Measurements from ENCODE around the gene TTC12.
"Not testable (repeated sequence)": the region's sequence is repeated elsewhere in the genome, so short reads cannot be mapped to it uniquely, and the experiment has no call there.

TTC12 gene

DNA sequence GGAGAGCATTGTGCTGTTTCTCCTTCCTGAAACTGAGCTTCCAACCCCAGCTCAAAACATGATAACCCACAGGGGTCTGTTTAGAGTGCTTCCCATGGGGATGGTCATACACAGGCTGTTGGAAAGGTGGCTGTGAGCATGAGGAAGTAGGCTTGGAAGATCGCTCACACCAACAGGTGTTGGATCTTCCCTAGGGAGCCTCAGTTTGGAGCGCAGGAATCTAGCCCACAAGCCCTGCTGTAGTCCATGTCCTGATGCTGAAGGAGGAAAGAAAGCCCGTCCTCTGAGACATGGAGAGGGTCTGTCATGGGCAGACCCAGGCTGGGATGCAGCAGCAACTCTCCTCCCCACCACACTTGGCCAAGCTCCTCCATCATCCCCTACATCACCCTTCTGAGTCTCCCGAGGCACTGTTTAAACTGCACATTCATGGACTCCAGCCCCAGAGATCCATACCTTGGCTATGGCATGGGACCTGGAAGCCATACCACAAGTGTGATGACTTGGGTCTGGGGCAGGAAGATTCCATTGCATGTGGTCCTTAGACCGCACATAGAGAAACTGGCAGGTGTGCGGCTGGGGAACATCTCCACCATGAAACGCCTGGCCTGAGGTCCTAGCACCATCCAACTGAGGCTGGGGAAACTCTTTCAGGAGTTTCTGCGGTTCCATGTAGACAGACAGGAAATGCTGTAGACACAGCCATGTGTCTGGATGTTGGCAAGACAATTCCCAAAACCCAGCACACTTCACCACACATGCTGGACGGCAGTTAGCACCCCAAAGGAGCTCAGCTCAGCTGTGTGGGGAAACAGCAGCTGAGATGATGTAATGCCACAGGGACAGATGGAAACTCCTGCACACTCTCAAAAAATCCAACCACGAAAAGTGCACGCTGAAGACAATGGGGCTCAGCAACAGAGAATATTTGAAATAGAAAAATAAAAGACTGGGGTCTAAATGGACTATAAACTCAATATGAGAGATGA lies 27.6 kb upstream of the TTC12 start:
- H3K9me3 ChIP-seq (ENCODE audit: control insufficient read depth, low read length) = no peaks in the 10 kb centered on the region
- no peaks in the 10 kb centered on the region for H3K4me1 ChIP-seq (ENCODE audit: control insufficient read depth, insufficient read depth, low read length)
- H3K27me3 ChIP-seq (replicated peaks; ENCODE audit: control insufficient read depth, insufficient read depth, low read length) = peaks cover 60% of the 10 kb centered on the region
- H3K36me3 ChIP-seq (ENCODE audit: control insufficient read depth, insufficient read depth, low read length, severe bottlenecking) = no peaks in the 10 kb centered on the region
- H3K4me3 ChIP-seq (ENCODE audit: low read length) = no peak overlapping the region
- peak; percentile 14 for DNase-seq (ENCODE audit: low read depth)
- no peak overlapping the region for H3K9ac ChIP-seq (ENCODE audit: low read length)

DNA sequence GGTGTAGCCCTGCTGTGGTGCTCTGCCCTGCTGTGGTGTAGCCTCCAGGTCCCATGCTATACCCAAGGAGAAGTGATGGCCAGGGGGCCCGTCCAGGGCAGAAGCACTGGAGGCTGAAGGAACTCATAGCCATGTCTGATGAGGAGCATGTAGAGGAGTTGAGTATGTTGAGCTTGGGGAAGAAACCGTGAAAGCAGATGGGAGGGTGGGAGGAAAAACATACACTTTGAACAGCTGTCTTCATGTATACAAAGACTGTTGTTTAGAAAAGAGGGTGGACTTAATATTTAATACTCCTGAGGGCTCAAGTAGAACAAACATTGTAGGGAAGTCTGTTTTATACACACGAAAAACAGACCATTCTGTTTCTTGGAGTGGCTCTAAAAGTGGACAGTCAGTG lies 26.6 kb upstream of the TTC12 start:
- Histone ChIP-seq H3K4me1 (ENCODE audit: control insufficient read depth, insufficient read depth, low read length) (no peaks in the 10 kb centered on the region), H3K27me3 (replicated peaks; ENCODE audit: control insufficient read depth, insufficient read depth, low read length) (peaks cover 58% of the 10 kb centered on the region), H3K9me3 (ENCODE audit: control insufficient read depth, low read length) (no peaks in the 10 kb centered on the region), H3K9ac (ENCODE audit: low read length) (no peak overlapping the region), H3K4me3 (ENCODE audit: low read length) (no peak overlapping the region), H3K36me3 (ENCODE audit: control insufficient read depth, insufficient read depth, low read length, severe bottlenecking) (no peaks in the 10 kb centered on the region)
- no peak for DNase-seq (ENCODE audit: low read depth)

DNA sequence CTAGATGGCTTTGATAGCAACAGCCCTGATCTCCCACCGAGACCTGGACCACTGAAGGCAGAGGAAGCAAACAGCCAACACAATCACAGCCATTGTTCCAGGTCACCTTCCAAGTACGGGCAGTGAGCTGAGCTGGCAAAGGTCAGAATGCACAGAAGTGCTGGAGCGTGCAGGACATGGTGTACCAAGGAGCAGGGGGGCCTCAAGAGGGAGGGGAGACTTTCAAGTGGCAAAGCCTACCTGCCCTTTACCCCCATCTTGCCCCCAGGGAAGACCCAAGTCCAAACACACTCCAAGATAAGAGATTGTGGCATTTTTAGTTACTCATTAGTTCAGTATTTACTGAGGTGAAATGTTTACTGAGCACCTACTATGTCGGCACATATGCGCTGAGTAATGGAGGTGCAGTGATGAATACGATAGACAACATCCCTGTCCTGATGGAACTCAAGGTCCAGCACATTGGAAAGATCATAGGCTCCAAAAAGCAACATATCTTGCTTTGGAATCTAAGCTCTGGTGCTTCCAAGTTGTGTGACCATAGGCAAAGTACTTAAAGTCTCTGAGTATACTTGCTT lies 26.0 kb upstream of the TTC12 start:
- no peak for DNase-seq (ENCODE audit: low read depth)
- H3K27me3 ChIP-seq (replicated peaks; ENCODE audit: control insufficient read depth, insufficient read depth, low read length) = peaks cover 58% of the 10 kb centered on the region
- no peak overlapping the region for H3K9ac ChIP-seq (ENCODE audit: low read length)
- H3K4me3 ChIP-seq (ENCODE audit: low read length) = no peak overlapping the region
- no peaks in the 10 kb centered on the region for H3K9me3 ChIP-seq (ENCODE audit: control insufficient read depth, low read length)
- no peaks in the 10 kb centered on the region for H3K36me3 ChIP-seq (ENCODE audit: control insufficient read depth, insufficient read depth, low read length, severe bottlenecking)
- no peaks in the 10 kb centered on the region for H3K4me1 ChIP-seq (ENCODE audit: control insufficient read depth, insufficient read depth, low read length)

DNA sequence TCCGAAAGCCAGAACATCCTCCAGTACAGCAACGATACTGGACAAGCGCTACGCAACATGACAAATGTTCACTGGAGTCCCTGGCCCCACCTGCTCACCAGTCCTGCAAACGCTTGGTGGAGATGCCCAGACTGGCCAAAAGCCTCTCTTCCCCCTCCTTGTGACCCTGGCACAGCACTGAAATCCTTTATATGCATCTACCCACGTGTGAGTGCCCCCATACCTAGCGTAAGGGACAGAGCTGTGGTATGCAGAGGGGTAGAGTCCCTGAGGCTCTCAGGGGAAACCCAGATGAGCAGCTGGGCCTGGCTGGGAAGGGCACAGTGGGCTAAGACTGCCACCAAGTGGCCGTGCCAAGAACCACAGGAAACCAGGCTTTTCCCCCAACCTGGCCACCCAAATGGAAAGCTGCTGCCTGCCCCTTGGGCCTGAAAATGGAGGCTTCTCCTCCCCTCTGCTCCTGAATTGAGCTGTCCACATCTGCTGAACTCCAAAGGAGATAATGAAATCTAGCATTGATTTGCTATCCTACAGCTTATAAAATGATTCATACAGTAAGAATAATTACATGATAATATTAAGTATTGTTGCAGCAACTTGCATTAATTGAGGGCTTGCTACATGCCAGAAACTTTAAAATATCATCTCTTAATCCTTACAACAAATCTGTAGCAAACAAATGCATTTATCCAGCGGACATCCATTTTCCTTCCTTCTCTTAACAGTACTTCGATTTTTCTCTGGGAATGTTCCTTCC lies 24.8 kb upstream of the TTC12 start:
- peaks cover 62% of the 10 kb centered on the region for H3K27me3 ChIP-seq (replicated peaks; ENCODE audit: control insufficient read depth, insufficient read depth, low read length)
- no peak overlapping the region for H3K9ac ChIP-seq (ENCODE audit: low read length)
- no peak overlapping the region for H3K4me3 ChIP-seq (ENCODE audit: low read length)
- no peaks in the 10 kb centered on the region for H3K9me3 ChIP-seq (ENCODE audit: control insufficient read depth, low read length)
- DNase-seq (ENCODE audit: low read depth) = peak; percentile 76
- no peaks in the 10 kb centered on the region for H3K4me1 ChIP-seq (ENCODE audit: control insufficient read depth, insufficient read depth, low read length)
- no peaks in the 10 kb centered on the region for H3K36me3 ChIP-seq (ENCODE audit: control insufficient read depth, insufficient read depth, low read length, severe bottlenecking)

DNA sequence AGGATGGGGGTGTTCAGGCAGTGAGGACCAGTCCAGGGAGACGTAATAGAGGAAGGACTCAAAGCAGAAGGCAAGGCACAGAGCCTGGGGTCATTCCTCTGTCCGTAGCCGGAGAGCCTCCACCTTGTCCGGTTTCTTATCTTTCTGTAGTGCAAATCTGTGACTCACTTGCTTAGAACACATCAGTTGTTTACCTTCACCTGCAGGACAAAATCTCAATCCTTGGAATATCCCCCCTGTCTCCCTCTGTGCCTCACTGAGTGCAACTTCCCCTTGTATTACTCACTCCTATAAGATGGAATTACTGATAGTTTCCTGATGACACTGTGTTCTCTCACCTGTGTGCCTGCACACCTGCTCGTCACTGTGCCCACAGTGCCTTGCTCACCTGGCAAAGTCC lies 20.4 kb upstream of the TTC12 start:
- Histone ChIP-seq H3K36me3 (ENCODE audit: control insufficient read depth, insufficient read depth, low read length, severe bottlenecking) (no peaks in the 10 kb centered on the region), H3K9ac (ENCODE audit: low read length) (no peak overlapping the region), H3K27me3 (replicated peaks; ENCODE audit: control insufficient read depth, insufficient read depth, low read length) (peaks cover 49% of the 10 kb centered on the region), H3K4me3 (ENCODE audit: low read length) (no peak overlapping the region), H3K9me3 (ENCODE audit: control insufficient read depth, low read length) (peaks cover 6% of the 10 kb centered on the region), H3K4me1 (ENCODE audit: control insufficient read depth, insufficient read depth, low read length) (peaks cover 16% of the 10 kb centered on the region)
- no peak for DNase-seq (ENCODE audit: low read depth)

DNA sequence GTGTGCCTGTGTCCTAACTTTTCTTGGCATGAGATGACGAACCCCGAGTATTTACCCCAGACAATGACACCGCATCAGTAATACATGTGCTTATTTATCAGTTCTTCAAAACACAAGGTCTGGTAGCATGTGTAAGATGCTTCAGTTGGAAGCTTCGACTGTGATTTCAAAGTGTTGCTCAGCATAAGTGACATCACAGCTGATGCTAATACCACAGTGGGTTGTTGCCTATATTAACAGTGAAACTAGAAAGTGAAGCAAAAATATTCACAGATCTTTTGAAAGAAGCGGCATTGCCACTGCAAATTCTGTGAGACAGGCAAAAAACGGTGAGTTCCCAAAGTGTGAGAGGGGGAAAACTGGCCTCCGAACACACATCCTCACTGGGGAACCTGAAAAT lies 18.4 kb upstream of the TTC12 start:
- H3K9me3 ChIP-seq (ENCODE audit: control insufficient read depth, low read length) = peaks cover 12% of the 10 kb centered on the region
- no peaks in the 10 kb centered on the region for H3K36me3 ChIP-seq (ENCODE audit: control insufficient read depth, insufficient read depth, low read length, severe bottlenecking)
- peaks cover 59% of the 10 kb centered on the region for H3K27me3 ChIP-seq (replicated peaks; ENCODE audit: control insufficient read depth, insufficient read depth, low read length)
- no peak overlapping the region for H3K4me3 ChIP-seq (ENCODE audit: low read length)
- peaks cover 16% of the 10 kb centered on the region for H3K4me1 ChIP-seq (ENCODE audit: control insufficient read depth, insufficient read depth, low read length)
- peak overlapping the region; percentile 29 for H3K9ac ChIP-seq (ENCODE audit: low read length)
- no peak for DNase-seq (ENCODE audit: low read depth)

DNA sequence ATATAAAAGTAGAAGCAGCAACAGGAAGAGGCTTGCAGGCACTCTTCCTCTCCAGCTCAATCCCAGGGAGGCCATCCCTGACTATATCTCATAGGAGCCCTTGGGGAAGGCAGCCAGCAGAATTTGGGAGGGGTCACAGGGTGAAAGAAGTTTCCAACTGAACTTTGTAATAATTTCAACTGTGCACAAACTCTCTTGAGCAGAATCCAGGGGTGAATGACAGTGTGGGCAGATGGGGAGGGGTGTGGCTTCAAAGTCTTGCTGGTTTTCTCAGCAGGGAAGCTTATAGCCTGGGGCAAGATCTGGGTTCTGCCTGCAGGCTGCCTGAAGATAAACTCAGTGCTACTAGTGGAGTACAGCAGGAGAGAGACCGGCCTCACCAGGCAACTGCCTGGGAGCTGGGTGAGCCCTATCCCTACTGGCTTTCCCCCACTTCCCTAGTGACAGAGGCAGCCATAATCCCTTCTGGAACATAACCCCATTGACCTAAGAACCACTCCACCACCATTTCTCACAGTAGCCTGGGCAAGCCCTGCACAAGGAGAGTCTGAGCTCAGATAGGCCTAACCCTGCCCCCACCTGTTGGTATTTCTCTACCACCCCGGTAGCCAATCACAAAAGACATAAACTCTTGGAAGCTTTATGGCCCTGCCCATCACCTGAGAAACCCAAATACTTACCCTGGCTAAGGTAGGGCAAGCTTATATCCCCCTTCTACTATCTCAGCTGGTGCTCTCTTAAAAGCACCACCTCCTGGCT lies 17.8 kb upstream of the TTC12 start:
- DNase-seq (ENCODE audit: low read depth) = no peak
- H3K4me3 ChIP-seq (ENCODE audit: low read length) = no peak overlapping the region
- peaks cover 54% of the 10 kb centered on the region for H3K27me3 ChIP-seq (replicated peaks; ENCODE audit: control insufficient read depth, insufficient read depth, low read length)
- H3K9me3 ChIP-seq (ENCODE audit: control insufficient read depth, low read length) = peaks cover 12% of the 10 kb centered on the region
- peaks cover 16% of the 10 kb centered on the region for H3K4me1 ChIP-seq (ENCODE audit: control insufficient read depth, insufficient read depth, low read length)
- no peaks in the 10 kb centered on the region for H3K36me3 ChIP-seq (ENCODE audit: control insufficient read depth, insufficient read depth, low read length, severe bottlenecking)
- peak overlapping the region; percentile 29 for H3K9ac ChIP-seq (ENCODE audit: low read length)

DNA sequence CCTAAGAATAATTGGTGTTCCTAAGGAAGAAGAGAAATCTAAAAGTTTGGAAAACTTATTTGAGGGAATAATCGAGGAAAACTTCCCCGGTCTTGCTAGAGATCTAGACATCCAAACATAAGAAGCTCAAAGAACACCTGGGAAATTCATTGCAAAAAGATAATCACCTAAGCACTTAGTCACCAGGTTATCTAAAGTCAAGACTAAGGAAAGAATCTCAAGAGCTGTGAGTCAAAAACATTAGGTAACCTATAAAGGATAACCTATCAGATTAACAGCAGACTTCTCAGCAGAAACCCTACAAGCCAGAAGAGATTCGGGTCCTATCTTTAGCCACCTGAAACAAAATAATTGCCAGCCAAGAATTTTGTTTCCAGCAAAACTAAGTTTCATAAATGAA lies 15.9 kb upstream of the TTC12 start:
- peaks cover 12% of the 10 kb centered on the region for H3K9me3 ChIP-seq (ENCODE audit: control insufficient read depth, low read length)
- not testable (repeated sequence) for H3K4me3 ChIP-seq (ENCODE audit: low read length); H3K9ac ChIP-seq (ENCODE audit: low read length); DNase-seq (ENCODE audit: low read depth); H3K36me3 ChIP-seq (ENCODE audit: control insufficient read depth, insufficient read depth, low read length, severe bottlenecking)
- peaks cover 39% of the 10 kb centered on the region for H3K27me3 ChIP-seq (replicated peaks; ENCODE audit: control insufficient read depth, insufficient read depth, low read length)
- H3K4me1 ChIP-seq (ENCODE audit: control insufficient read depth, insufficient read depth, low read length) = peaks cover 16% of the 10 kb centered on the region

DNA sequence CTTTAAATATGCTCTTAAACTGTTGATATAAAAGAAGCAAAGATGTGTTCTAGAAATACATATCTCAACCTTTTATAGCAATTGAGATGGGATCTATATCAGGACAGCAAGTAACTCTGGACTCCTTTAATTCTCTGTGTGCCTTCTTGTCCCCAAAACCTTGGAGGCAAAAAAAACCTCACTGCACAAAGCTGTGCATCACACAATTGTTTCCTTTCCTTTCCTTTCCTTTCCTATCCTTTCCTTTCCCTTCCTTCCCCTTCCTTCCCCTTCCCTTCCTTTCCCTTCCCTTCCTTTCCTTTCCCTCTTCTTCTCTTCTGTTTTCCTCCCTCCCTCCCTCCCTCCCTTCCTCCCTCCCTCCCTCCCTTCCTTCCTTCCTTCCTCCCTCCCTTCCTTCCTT lies 9.5 kb upstream of the TTC12 start:
- no peak overlapping the region for H3K9ac ChIP-seq (ENCODE audit: low read length)
- peaks cover 2% of the 10 kb centered on the region for H3K4me1 ChIP-seq (ENCODE audit: control insufficient read depth, insufficient read depth, low read length)
- no peaks in the 10 kb centered on the region for H3K9me3 ChIP-seq (ENCODE audit: control insufficient read depth, low read length)
- no peak for DNase-seq (ENCODE audit: low read depth)
- H3K4me3 ChIP-seq (ENCODE audit: low read length) = no peak overlapping the region
- H3K27me3 ChIP-seq (replicated peaks; ENCODE audit: control insufficient read depth, insufficient read depth, low read length) = peaks cover 18% of the 10 kb centered on the region
- no peaks in the 10 kb centered on the region for H3K36me3 ChIP-seq (ENCODE audit: control insufficient read depth, insufficient read depth, low read length, severe bottlenecking)

DNA sequence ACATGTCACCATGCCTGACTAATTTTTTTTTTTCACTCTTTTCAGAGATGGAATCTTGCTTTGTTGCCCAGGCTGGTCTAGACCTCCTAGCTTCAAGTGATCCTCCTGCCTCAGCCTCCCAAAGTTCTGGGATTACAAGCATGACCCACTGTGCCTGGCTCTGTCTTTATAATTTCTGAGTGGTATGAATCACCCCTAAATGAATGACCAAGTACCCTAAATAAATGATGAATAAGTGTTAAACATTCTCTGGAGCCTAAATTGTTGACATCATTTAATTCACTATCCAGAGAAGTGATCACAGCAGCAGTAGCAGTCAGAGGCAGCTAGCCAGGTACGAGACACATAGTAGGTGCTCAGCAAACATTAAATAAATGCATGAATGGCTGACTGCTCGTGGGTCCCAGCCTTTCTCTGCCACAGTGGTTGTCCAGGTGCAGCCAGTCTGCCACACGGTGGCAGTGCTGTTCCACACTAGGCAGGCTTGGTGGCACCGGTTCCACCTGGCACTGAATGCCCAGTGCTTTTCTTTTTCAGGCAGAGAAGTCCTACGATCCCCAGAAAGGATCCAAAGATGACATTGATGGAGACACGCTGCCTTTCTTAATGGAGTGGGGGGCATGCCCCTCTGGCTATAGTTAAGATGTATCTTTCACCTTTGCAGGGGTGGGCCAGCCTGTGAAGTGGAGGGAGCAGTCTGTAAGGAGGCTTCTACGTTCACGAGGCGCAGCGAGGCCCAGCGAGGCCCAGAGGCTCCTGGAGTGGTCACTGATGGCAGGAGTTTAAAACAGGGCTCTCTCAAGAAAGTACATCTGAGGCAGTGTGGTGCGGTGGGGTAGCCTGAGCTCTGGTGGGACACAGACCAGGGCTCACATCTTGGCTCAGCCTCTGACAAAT lies 8.7 kb upstream of the TTC12 start:
- H3K36me3 ChIP-seq (ENCODE audit: control insufficient read depth, insufficient read depth, low read length, severe bottlenecking) = no peaks in the 10 kb centered on the region
- H3K9ac ChIP-seq (ENCODE audit: low read length) = no peak overlapping the region
- peaks cover 2% of the 10 kb centered on the region for H3K4me1 ChIP-seq (ENCODE audit: control insufficient read depth, insufficient read depth, low read length)
- DNase-seq (ENCODE audit: low read depth) = peak; percentile 86
- H3K9me3 ChIP-seq (ENCODE audit: control insufficient read depth, low read length) = no peaks in the 10 kb centered on the region
- H3K27me3 ChIP-seq (replicated peaks; ENCODE audit: control insufficient read depth, insufficient read depth, low read length) = peaks cover 10% of the 10 kb centered on the region
- H3K4me3 ChIP-seq (ENCODE audit: low read length) = no peak overlapping the region
